Stimulated activated CD4-positive, alpha-beta T cell treated with anti-CD3 and anti-CD28 coated beads, TNF-alpha, amount 100 ng/mL, for 1 hour (primary cell): ENCODE results near the gene RNF169.
"Not testable (repeated sequence)": the region's sequence is repeated elsewhere in the genome, so short reads cannot be mapped to it uniquely, and the experiment has no call there.

Experiments
- DNase-seq, 3 donors: peaks; one replicate each; pipeline ENCODE4 v3.0.0-alpha.2; 2020; ENCODE audit warnings: low read depth in 3 of 3, low spot score in 1 of 3

The RNF169 gene

DNA sequence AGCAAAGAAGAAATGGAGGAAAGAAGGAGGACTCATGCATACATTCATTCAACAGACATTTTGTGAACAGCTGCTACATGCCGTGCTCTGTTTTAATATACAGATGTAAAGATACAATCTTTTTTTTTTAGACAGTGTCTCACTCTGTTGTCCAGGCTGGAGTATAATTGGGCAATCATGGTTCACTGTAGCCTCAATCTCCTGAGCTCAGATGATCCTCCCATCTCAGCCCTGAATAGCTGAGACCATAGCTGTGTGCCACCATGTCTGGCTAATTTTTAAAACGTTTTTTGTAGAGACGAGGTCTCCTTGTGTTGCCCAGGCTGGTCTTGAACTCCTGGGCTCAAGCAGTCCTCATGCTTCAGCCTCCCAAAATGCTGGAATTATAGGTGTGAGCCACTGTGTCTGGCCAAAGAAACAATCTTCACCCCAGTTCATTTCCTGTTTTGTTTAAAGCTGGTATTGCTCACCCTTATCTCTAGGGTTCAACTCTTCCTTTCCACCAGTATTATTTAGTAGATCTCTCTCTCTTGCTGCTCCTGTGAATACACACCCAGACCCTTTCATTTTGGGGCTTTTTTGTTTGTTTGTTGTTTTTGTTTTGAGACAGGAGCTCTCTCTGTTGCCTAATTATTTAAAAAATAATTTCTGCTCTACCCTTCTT lies 69.8 kb downstream of the RNF169 start:
- no peak for DNase-seq

DNA sequence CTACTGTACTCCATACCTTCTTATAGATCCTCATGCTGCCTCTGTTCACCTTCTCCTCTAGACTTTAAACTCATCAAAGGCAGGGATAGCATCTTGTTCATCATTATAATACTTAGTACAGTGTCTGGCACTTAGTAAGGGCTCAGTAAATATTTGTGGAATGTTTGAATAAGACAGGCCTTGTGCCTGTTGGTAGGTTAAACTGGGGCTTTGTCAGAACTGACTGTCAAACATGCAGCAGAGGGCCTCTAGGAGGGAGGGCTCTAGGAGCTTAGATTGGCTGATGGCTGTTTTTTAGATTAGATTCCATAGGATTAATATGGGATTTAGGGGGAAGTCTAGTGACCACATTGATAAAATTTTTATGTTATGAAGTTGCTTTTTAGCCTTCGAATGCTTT lies 70.8 kb downstream of the RNF169 start:
- DNase-seq: no peak

DNA sequence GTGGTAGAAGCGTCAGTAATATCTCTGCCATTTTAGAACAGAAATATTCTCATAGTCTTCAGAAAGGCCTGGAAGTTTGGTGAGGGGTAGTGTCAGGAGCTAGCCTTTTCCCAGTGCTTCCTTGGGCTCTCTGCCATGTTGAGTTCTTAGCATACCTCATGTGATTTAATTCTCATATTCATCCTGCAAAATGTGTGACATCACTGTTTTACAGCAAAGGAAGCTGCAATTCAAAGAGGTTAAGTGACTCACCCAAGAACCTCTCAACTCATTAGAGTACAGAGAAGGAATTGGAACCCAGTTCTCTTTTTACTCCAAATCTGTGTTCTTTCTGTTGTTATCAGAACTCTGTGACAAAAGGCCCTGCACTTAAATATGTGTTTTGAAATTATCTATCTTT lies 72.1 kb downstream of the RNF169 start:
- no peak for DNase-seq

GRCh38 chr11:74822170-74822569 lies 73.5 kb downstream of the RNF169 start:
- DNase-seq: no peak

- DNase-seq: no peak
Observed at GRCh38 chr11:74824285-74824982, 75.8 kb downstream of the RNF169 start.

DNA sequence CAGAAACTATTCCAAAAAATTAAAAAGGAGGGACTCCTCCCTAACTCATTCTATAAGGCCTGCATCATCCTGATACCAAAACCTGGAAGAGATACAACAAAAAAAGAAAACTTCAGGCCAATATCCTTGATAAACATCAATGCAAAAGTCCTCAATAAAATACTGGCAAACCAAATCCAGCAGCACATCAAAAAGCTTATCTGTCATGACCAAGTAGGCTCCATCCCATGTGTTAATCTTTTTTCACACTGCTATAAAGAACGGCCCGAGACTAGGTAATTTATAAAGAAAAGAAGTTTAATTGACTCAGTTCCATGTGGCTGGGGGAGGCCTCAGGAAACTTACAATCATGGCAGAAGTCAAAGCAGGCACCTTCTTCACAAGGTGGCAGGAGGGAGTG lies 76.9 kb downstream of the RNF169 start:
- DNase-seq: not testable (repeated sequence)

DNA sequence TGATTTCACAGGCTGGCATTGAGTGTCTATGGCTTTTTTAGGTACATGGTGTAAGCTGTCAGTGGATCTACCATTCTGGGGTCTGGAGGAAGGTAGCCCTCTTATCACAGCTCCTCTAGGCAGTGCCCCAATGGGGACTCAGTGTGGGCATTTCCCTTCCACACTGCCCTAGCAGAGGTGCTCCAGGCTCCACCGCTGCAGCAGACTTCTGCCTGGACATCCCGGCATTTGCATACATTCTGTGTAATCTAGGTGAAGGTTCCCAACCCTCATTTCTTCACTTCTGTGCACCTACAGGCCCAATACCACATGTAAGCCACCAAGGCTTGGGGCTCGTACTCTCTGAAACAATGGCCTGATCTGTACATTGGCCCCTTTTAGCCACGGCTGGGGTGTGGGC lies 78.3 kb downstream of the RNF169 start:
- DNase-seq: no peak

- DNase-seq: no peak
Observed at GRCh38 chr11:74837191-74837590, 88.5 kb downstream of the RNF169 start.

DNA sequence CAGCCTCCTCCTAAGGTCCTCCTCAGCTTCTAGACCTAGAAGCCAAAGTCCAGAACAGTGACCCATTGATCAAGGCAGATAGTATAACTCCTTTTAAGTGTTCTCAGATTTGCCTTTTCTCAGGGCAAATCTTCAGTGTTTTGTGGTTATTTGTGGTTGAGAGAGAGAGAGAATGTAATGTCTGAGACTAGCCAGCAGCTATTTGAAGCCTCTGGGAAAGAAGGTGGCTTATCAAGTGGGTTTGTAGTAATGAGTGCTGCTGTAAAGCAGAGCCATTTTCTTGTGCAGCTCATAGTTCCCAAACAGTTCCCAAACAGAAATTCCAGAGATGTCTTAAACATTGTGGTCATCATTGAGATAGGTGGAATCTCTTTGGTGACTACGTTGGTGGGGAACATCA lies 89.5 kb downstream of the RNF169 start:
- DNase-seq: no peak

GRCh38 chr11:74839446-74839845 lies 90.8 kb downstream of the RNF169 start:
- no peak for DNase-seq

DNA sequence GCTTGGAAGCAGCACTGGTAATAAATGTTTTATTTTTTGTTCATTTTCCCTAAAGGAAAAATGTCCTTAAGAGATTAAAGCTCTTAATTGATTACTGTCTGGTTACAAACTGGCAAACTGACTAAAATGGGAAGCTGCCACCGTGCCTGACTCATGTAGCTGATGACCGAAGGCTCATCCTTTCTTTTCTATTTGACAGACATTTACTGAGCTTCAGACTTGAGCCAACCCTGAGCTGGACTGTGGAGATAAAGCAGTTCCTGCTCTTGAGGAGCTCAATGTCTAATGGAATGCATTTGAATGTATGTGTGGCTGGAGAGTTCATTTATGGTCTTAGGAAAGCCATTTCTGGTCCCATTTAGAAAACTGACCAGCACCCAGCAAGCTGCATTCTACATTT lies 91.3 kb downstream of the RNF169 start:
- DNase-seq: no peak

GRCh38 chr11:74840486-74840885 lies 91.8 kb downstream of the RNF169 start:
- DNase-seq: no peak

DNA sequence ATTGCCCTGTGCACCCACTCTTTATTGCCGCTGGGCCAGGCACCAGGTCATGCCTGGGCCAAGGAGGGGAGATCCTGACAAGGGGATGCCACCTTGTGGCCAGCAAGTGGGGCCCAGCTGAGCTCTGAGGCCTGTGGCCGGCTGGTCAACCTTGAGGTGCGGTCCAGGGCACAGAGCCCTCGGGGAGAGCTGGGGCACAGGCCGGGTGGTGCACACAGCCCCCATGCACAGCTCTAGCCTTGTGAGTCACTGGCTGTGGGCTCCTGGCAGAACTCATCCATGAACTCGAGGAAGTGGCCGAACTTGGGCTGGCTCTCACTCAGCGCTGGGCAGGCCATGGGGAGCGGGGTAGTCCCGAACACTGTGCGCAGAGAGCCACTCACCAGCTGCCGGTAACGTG lies 94.3 kb downstream of the RNF169 start:
- DNase-seq: no peak

DNA sequence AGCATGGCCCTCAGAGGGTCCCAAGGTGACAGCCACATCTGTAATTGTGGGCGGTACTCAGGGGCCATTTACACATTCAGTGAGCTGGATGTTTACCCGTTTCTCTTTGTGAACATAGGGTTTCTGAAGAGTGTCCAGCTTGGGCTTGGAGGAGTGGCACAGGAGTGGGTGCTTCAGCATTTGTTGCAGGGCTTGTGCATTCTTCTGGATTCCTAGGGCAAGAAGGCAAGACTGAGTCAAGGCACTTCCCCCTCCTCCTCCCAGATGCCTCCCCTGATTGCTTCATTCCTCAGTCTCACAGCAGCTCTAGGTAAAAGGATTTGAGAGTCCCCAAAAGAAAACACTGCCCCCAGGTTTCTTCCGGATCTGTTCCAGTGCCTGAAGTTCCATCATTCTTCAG lies 95.4 kb downstream of the RNF169 start:
- DNase-seq: no peak

GRCh38 chr11:74844865-74845264 lies 96.2 kb downstream of the RNF169 start:
- DNase-seq: no peak

GRCh38 chr11:74845978-74846517 lies 97.4 kb downstream of the RNF169 start:
- DNase-seq: no peak

GRCh38 chr11:74846770-74847169 lies 98.1 kb downstream of the RNF169 start:
- DNase-seq: no peak

DNA sequence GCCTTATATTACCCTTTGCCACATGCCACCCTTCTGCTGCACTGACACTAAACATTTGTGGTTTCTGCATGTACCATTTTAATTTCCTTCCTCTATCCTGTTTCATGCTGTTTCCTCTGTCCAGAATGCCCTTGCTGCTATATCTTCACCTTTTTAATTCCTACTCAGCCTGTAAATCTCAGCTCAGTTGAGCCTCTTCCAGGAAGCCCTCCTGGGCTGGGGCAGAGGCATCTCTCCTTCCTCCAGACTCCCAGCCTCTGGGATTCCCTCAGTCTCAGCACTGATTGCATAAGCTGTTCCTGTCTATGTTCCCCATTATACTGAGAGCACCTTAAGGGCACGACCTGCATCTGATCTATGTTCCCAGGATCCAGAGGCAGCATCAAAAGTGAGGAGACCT lies 98.7 kb downstream of the RNF169 start:
- DNase-seq: no peak

GRCh38 chr11:74847895-74848294 lies 99.2 kb downstream of the RNF169 start:
- no peak for DNase-seq

DNA sequence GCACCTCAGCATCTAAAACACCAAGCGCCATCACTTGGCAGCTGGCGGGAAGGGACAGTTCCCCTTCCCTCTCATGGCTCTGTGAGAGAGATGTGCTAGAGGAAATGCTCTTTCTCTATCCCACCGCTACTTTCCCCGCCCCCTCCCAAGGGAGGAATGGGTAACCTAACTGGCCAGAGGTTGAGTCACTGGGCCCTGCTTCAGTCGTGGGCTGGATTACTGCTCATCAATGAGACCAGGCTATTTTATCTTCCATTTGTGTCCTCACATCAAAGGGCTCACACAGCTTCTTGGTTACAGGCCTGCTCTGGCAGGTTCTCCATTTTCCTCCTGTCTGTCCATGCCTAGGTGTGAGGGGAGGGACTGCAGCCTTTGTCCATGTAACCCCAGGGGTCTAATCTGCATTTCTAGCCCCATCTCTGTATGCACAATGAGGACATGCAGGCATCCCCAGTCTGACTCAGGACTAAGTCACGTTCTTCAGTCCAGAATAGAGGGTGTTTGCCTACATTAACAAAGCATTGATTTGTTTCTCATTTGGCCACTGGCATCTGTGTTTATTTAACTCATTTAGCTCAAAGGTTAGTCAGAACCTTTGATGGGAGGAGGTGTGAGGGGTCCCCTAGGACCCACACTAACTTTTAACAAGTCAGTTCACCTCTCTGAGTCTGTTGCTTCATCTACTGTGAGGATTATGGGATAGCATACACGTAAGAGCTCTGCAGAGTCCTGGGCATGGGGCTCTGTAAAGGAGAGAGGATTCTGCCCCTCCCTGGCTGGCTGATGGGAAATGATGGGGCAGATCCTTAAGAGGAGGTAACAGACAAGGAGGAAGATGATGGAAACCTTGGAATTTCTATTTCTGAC lies 101.1 kb downstream of the RNF169 start:
- DNase-seq: no peak

GRCh38 chr11:74853223-74853622 lies 104.6 kb downstream of the RNF169 start:
- no peak for DNase-seq

DNA sequence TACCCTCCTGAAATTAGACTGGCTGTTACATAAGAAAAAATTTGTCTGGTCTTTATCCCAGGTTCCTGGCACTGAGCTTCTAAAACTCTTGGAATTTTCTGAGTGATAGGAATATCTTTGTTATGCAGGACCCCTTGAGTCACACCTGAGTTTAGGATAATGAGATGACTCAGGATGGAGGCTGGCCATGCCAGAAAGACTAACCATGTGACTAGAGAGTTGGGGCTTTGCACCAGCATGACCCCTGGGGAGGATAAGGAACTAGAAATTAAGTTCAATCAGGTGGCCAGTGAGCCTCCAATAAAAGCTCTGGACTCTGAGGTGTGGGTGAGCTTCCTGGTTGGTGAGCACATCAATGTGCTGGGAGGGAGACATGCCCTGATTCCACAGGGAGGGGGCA lies 112.1 kb downstream of the RNF169 start:
- no peak for DNase-seq
